Adrenal gland (tissue), 12 donors: ENCODE data around the gene AIF1L. TPM values are rescaled to one million over a fixed set of nuclear protein-coding genes. Genes with fewer than 3 reads are reported as not detected.

ENCODE experiments used
- DNase-seq, 7 donors: peaks; one replicate each; pipeline ENCODE4 v3.0.0-alpha.2; 2019 to 2020
- H3K27ac ChIP-seq, 5 donors: fragments of 200-600 bp; sonication (generic) in 4 of 5; 1 replicate in 3 of 5; 2 replicates in 2 of 5; pipeline versions ENCODE4 v1.5.1 to v1.8.0; 2016 to 2020; ENCODE audit warnings: mild to moderate bottlenecking in 1 of 5
- H3K27me3 ChIP-seq: fragments of 200-600 bp; 2 replicates; pipeline ENCODE4 v1.8.0; 2021
- H3K36me3 ChIP-seq, 2 donors: fragments of 200-600 bp; replicated peaks in 1 of 2; 1 replicate in 1 of 2; 2 replicates in 1 of 2; pipeline versions ENCODE4 v1.5.1 to v1.8.0; 2018 to 2022
- H3K4me1 ChIP-seq, 2 donors: fragments of 200-600 bp; replicated peaks in 1 of 2; 1 replicate in 1 of 2; 2 replicates in 1 of 2; pipeline versions ENCODE4 v1.5.1 to v1.8.0; 2018 to 2021
- H3K4me3 ChIP-seq, 4 donors: fragments of 200-600 bp; sonication (generic) in 3 of 4; one replicate each; pipeline ENCODE4 v1.5.1; 2016 to 2018
- H3K9me3 ChIP-seq, 3 donors: fragments of 200-600 bp; sonication (generic) in 1 of 3; replicated peaks in 1 of 3; 1 replicate in 2 of 3; 2 replicates in 1 of 3; pipeline versions ENCODE4 v1.5.1 to v1.8.0; 2016 to 2021
- POLR2A ChIP-seq, 2 donors: fragments of 450-650 bp; IDR thresholded peaks; one replicate each; pipeline ENCODE4 v1.6.1; 2017; ENCODE audit warnings: antibody characterized with exemption in 2 of 2, mild to moderate bottlenecking in 2 of 2, moderate library complexity in 1 of 2
- WGBS, 4 donors: extraction: QIAGEN DNeasy Blood & Tissue Kit in 2 of 4; methylation state at CpG; one replicate each; pipeline versions ENCODE4 v1.1.5 to v1.1.7; 2013 to 2017; 5-methylcytosine and 5-hydroxymethylcytosine counted together
- intact Hi-C, 2 donors: fragments of 100-400 bp; cut with DNase I; formaldehyde crosslinking; loops; one replicate each; pipeline versions ENCODE4 v1.14.1 to v1.15.0; 2022 to 2023
- polyA plus RNA-seq, 3 donors: library from polyadenylated mRNA; stranded (reverse); fragments of 200-250 nt in 2 of 3; fragments of 350-450 nt in 1 of 3; fragmentation: Illumina TruSeq in 1 of 3; extraction: RNeasy Lipid Tissue Mini Kit (QIAGEN cat#74804) in 1 of 3; gene quantifications; one replicate each; pipeline ENCODE4 v1.2.3, GENCODE V29; 2013 to 2014
- total RNA-seq, 9 donors: library from RNA; depleted of rRNA in 4 of 9; stranded (reverse); fragments of >200 nt in 4 of 9; fragments of 120-200 nt in 1 of 9; fragmentation: NEBNext Ultra II Directional in 1 of 9; extraction: Animal tissue kit (Norgen Biotek cat#: 25700) in 1 of 9; gene quantifications; one replicate each; pipeline versions ENCODE4 v1.1.0 to v1.2.4, GENCODE V29; 2013 to 2023
- TF ChIP-seq, protein P1 (sequence below), 6 experiments: fragments of 450-650 bp in 4 of 6; fragments of 200-600 bp in 2 of 6; sonication (generic) in 1 of 6; IDR thresholded peaks; 1 replicate in 5 of 6; 2 replicates in 1 of 6; pipeline versions ENCODE4 v1.5.1 to v1.8.0; 2016 to 2021; ENCODE audit warnings: antibody characterized with exemption in 6 of 6, mild to moderate bottlenecking in 2 of 6, moderate library complexity in 1 of 6
- donor health status: healthy with polysubstance abuse.
- donor health status: Bipolar disorder and iron deficiency.
- donor health status: DM: yes; HTN: yes; CAD: no.
- donor health status: DM: no; HTN: no; CAD: no.
- donor health status: DM: no; HTN: no; CAD: no.
- donor health status: DM: yes; HTN: yes; CAD: no.

AIF1L gene
- total and polyA plus RNA-seq, 12 donors, result 2.1 to 19.2 (median 5.7) TPM

DNA sequence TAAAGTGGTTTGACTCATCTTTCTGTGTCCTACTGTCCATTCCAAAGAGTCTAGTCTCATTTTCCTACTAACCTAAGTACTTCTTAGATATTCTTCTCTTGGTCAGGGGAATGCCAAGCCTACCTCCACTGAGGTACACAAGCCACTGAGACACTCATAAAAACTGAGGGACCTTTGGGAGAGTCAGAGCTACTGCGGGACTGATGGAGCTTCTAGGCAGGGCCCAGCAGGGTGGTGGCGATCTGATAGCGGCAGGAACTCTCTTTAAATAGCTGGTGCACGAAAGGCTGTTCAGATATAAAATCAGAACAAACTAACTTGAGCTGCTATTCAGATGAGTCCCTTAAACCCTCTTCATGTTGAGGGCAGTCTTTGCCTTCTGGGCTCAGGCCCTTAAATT, 43.8 kb downstream of the AIF1L start:
- no peak for DNase-seq
- 93 to 100% (median 97%) methylated on average over 4 of the region's 4 CpGs for WGBS, 4 donors
- Histone ChIP-seq H3K27me3 (no peaks in the 10 kb centered on the region), H3K4me1 (no peaks in the 10 kb centered on the region), H3K36me3 (peaks cover 0 to 94% of the 10 kb centered on the region in 2 donors), H3K27ac (no peak overlapping the region), H3K9me3 (no peaks in the 10 kb centered on the region), H3K4me3 (no peak overlapping the region)
- TF ChIP-seq, protein P1, sequence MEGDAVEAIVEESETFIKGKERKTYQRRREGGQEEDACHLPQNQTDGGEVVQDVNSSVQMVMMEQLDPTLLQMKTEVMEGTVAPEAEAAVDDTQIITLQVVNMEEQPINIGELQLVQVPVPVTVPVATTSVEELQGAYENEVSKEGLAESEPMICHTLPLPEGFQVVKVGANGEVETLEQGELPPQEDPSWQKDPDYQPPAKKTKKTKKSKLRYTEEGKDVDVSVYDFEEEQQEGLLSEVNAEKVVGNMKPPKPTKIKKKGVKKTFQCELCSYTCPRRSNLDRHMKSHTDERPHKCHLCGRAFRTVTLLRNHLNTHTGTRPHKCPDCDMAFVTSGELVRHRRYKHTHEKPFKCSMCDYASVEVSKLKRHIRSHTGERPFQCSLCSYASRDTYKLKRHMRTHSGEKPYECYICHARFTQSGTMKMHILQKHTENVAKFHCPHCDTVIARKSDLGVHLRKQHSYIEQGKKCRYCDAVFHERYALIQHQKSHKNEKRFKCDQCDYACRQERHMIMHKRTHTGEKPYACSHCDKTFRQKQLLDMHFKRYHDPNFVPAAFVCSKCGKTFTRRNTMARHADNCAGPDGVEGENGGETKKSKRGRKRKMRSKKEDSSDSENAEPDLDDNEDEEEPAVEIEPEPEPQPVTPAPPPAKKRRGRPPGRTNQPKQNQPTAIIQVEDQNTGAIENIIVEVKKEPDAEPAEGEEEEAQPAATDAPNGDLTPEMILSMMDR (IDR thresholded peaks at IDR 0.05), result no peak
- TF ChIP-seq POLR2A (IDR thresholded peaks at IDR 0.05), result no peak
- intact Hi-C loops, result no loop called here

DNA sequence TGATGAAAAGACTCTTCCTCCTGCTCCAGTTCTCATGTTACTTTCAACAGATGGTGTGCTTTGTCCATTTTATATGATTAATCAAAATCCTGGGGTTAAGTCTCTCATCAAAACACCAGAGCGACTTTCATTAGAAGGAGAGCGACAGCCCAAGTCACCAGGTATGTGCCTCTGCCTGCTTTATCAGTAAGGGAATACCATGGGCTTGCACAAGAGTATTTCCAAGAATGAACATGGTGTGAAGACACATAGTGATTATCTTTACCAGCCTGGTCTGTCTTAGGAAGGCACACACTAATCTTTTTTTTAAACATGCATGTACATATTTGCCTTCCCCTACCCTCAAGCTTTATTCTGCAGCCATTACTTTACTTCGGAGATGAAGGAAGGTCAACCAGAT, 44.2 kb downstream of the AIF1L start:
- Histone ChIP-seq H3K27me3 (no peaks in the 10 kb centered on the region), H3K9me3 (no peaks in the 10 kb centered on the region), H3K4me3 (no peak overlapping the region), H3K27ac (no peak overlapping the region), H3K36me3 (peaks cover 0 to 94% of the 10 kb centered on the region in 2 donors), H3K4me1 (no peaks in the 10 kb centered on the region)
- no peak for DNase-seq
- TF ChIP-seq, protein P1 (IDR thresholded peaks at IDR 0.05), result no peak
- no peak for TF ChIP-seq POLR2A (IDR thresholded peaks at IDR 0.05)
- 87 to 95% (median 91%) methylated on average over 3 of the region's 3 CpGs for WGBS, 4 donors
- intact Hi-C loops, result no loop called here

DNA sequence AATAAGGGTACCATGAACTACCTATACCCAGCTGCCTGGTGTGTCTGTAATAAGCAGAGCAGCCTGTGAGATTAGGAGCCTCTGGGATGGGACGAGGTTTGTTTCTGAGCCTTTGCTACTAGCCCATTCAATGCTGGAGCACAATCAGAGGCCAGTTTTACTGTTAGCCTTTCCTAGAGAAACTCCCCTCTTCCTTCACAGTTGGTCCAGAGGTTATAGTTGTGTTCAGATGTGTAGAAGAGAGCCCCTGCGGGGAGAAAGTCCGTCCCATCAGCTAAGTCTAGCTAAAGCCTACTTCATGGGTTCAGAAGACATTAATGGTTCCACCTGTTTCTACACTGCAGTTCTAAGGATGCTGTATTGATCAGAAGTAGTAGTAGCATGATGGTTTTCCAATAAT, 45.8 kb downstream of the AIF1L start:
- H3K4me3 ChIP-seq, result no peak overlapping the region
- H3K36me3 ChIP-seq, result peaks cover 0 to 94% of the 10 kb centered on the region in 2 donors
- DNase-seq, result no peak
- H3K27ac ChIP-seq, result no peak overlapping the region
- H3K9me3 ChIP-seq, result no peaks in the 10 kb centered on the region
- intact Hi-C loops, result no loop called here
- WGBS, 4 donors, result 92 to 100% (median 95%) methylated on average over 3 of the region's 3 CpGs
- no peaks in the 10 kb centered on the region for H3K4me1 ChIP-seq
- TF ChIP-seq POLR2A (IDR thresholded peaks at IDR 0.05), result no peak
- TF ChIP-seq, protein P1 (IDR thresholded peaks at IDR 0.05), result no peak
- H3K27me3 ChIP-seq, result no peaks in the 10 kb centered on the region

DNA sequence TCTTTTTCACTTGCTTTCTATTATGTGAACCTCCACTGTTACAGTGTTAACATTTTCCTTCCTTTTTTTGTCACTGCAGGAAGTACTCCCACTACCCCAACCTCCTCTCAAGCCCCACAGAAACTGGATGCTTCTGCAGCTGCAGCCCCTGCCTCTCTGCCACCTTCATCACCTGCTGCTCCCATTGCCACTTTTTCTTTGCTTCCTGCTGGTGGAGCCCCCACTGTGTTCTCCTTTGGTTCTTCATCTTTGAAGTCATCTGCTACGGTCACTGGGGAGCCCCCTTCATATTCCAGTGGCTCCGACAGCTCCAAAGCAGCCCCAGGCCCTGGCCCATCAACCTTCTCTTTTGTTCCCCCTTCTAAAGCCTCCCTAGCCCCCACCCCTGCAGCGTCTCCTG, 47.9 kb downstream of the AIF1L start:
- no peak for TF ChIP-seq POLR2A (IDR thresholded peaks at IDR 0.05)
- TF ChIP-seq, protein P1 (IDR thresholded peaks at IDR 0.05), result no peak
- DNase-seq, result no peak
- 89 to 95% (median 92%) methylated on average over 3 of the region's 3 CpGs for WGBS, 4 donors
- no peaks in the 10 kb centered on the region for H3K4me1 ChIP-seq
- H3K4me3 ChIP-seq, result no peak overlapping the region
- H3K27me3 ChIP-seq, result no peaks in the 10 kb centered on the region
- intact Hi-C loops, result no loop called here
- H3K9me3 ChIP-seq, result no peaks in the 10 kb centered on the region
- no peak overlapping the region for H3K27ac ChIP-seq
- peaks cover 0 to 93% of the 10 kb centered on the region in 2 donors for H3K36me3 ChIP-seq
